ENCODE results near the gene CHST3.
A peak's percentile ranks its signal among the peaks of the same experiment; 100 is the strongest.

- TF ChIP-seq CTCF (IDR thresholded peaks at IDR 0.05) (no peak), EP300 (IDR thresholded peaks at IDR 0.05) (no peak), POLR2A (IDR thresholded peaks at IDR 0.05) (peak in 1 of 2 donors; percentile 8), POLR2AphosphoS5 (IDR thresholded peaks at IDR 0.05) (no peak)
These were observed at the start of gene CHST3 for GRCh38 chr10:71964098-71964742.

All from suprapubic skin (tissue), 4 donors.